Neural progenitor cell (in vitro differentiated cells): Measurements from ENCODE around the gene CNTN5.
"Not testable (repeated sequence)": the region's sequence is repeated elsewhere in the genome, so short reads cannot be mapped to it uniquely, and the experiment has no call there.

ENCODE experiments used
- CTCF ChIP-seq: fragments of 200-600 bp; sonication (generic); IDR thresholded peaks from 2 replicates; pipeline ENCODE4 v1.5.1; 2017; ENCODE audit warnings: antibody characterized with exemption, mild to moderate bottlenecking
- EZH2 ChIP-seq: fragments of 200-600 bp; sonication (generic); IDR thresholded peaks from 2 replicates; pipeline ENCODE4 v1.6.1; 2017; ENCODE audit warnings: antibody characterized with exemption, mild to moderate bottlenecking, moderate library complexity

DNA sequence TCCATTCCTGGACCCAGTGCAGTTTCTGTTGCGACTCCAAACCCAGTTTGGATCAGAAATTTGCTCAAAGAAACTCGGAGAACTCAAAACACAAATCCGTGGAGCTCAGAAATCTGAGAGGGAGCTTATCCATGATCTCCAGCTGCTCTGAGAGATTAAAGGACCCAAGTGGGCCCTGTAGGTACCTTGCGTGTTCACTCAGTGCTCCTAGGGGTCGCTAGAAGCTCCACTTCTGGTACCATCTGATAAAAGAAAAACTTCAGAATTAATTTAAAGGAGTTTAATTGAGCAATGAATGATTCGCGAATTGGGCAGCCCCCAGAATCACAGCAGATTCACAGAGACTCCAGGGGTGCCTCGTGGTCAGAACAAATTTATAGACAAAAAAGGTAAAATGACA, 277.2 kb downstream of the CNTN5 start:
- peak; percentile 17 for TF ChIP-seq CTCF
- TF ChIP-seq EZH2: not testable (repeated sequence)
